Measurements from ENCODE around the gene FAT3.

The FAT3 gene

GRCh38 chr11:92266806-92267205 lies 42.2 kb downstream of the FAT3 start:
- ATAC-seq = no peak
- TF ChIP-seq, protein P1, sequence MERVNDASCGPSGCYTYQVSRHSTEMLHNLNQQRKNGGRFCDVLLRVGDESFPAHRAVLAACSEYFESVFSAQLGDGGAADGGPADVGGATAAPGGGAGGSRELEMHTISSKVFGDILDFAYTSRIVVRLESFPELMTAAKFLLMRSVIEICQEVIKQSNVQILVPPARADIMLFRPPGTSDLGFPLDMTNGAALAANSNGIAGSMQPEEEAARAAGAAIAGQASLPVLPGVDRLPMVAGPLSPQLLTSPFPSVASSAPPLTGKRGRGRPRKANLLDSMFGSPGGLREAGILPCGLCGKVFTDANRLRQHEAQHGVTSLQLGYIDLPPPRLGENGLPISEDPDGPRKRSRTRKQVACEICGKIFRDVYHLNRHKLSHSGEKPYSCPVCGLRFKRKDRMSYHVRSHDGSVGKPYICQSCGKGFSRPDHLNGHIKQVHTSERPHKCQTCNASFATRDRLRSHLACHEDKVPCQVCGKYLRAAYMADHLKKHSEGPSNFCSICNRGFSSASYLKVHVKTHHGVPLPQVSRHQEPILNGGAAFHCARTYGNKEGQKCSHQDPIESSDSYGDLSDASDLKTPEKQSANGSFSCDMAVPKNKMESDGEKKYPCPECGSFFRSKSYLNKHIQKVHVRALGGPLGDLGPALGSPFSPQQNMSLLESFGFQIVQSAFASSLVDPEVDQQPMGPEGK (CRISPR knock-in tag; IDR thresholded peaks at IDR 0.05; ENCODE audit: borderline replicate concordance) = no peak
- TF ChIP-seq ISL1 (CRISPR knock-in tag; IDR thresholded peaks at IDR 0.05) = peak; percentile 44

GRCh38 chr11:92267278-92267677 lies 42.7 kb downstream of the FAT3 start:
- no peak for TF ChIP-seq ZNF565 (CRISPR knock-in tag; conservative IDR thresholded peaks at IDR 0.05; ENCODE audit: low read depth)
- no peak for TF ChIP-seq RARB (CRISPR knock-in tag; IDR thresholded peaks at IDR 0.05)
- no peak for TF ChIP-seq PPARA (CRISPR knock-in tag; IDR thresholded peaks at IDR 0.05; ENCODE audit: borderline replicate concordance)
- TF ChIP-seq BACH2 (CRISPR knock-in tag; IDR thresholded peaks at IDR 0.05; ENCODE audit: borderline replicate concordance) = no peak
- TF ChIP-seq TOX (CRISPR knock-in tag; IDR thresholded peaks at IDR 0.05; ENCODE audit: borderline replicate concordance) = no peak
- no peak for TF ChIP-seq ARNTL (CRISPR knock-in tag; IDR thresholded peaks at IDR 0.05; ENCODE audit: borderline replicate concordance, low read depth)
- no peak for TF ChIP-seq CREB5 (CRISPR knock-in tag; IDR thresholded peaks at IDR 0.05; ENCODE audit: low read depth)
- no peak for TF ChIP-seq ZFP30 (CRISPR knock-in tag; IDR thresholded peaks at IDR 0.05)
- TF ChIP-seq OSR1 (CRISPR knock-in tag; IDR thresholded peaks at IDR 0.05) = no peak
- TF ChIP-seq, protein P1 (CRISPR knock-in tag; IDR thresholded peaks at IDR 0.05; ENCODE audit: borderline replicate concordance) = no peak
- no peak for ATAC-seq

- 0 out of 2 replicates have a peak, but pooled peaks have one; percentile 34 for TF ChIP-seq ISL1 (CRISPR knock-in tag; IDR thresholded peaks at IDR 0.05)
- TF ChIP-seq TCF4 (CRISPR knock-in tag; IDR thresholded peaks at IDR 0.05; ENCODE audit: borderline replicate concordance) = no peak
- ATAC-seq = no peak
These were observed 43.4 kb downstream of the FAT3 start for GRCh38 chr11:92267968-92268367.

- no peak for ATAC-seq
- TF ChIP-seq CSDC2 (CRISPR knock-in tag; IDR thresholded peaks at IDR 0.05) (no peak), ARNTL (CRISPR knock-in tag; IDR thresholded peaks at IDR 0.05; ENCODE audit: borderline replicate concordance, low read depth) (no peak), ISL1 (CRISPR knock-in tag; IDR thresholded peaks at IDR 0.05) (no peak), ZNF70 (CRISPR knock-in tag; IDR thresholded peaks at IDR 0.05) (no peak), OSR1 (CRISPR knock-in tag; IDR thresholded peaks at IDR 0.05) (no peak), CSRNP3 (CRISPR knock-in tag; IDR thresholded peaks at IDR 0.05) (no peak), PPARA (CRISPR knock-in tag; IDR thresholded peaks at IDR 0.05; ENCODE audit: borderline replicate concordance) (no peak), ZC3H10 (CRISPR knock-in tag; IDR thresholded peaks at IDR 0.05) (no peak), RARB (CRISPR knock-in tag; IDR thresholded peaks at IDR 0.05) (no peak), ZFP3 (CRISPR knock-in tag; IDR thresholded peaks at IDR 0.05) (no peak)
- TF ChIP-seq, protein P1 (CRISPR knock-in tag; IDR thresholded peaks at IDR 0.05; ENCODE audit: borderline replicate concordance) = no peak
- TF ChIP-seq, protein P2, sequence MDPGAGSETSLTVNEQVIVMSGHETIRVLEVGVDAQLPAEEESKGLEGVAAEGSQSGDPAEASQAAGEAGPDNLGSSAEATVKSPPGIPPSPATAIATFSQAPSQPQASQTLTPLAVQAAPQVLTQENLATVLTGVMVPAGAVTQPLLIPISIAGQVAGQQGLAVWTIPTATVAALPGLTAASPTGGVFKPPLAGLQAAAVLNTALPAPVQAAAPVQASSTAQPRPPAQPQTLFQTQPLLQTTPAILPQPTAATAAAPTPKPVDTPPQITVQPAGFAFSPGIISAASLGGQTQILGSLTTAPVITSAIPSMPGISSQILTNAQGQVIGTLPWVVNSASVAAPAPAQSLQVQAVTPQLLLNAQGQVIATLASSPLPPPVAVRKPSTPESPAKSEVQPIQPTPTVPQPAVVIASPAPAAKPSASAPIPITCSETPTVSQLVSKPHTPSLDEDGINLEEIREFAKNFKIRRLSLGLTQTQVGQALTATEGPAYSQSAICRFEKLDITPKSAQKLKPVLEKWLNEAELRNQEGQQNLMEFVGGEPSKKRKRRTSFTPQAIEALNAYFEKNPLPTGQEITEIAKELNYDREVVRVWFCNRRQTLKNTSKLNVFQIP (CRISPR knock-in tag; IDR thresholded peaks at IDR 0.05; ENCODE audit: borderline replicate concordance, low read depth) = no peak
- TF ChIP-seq, protein P3, sequence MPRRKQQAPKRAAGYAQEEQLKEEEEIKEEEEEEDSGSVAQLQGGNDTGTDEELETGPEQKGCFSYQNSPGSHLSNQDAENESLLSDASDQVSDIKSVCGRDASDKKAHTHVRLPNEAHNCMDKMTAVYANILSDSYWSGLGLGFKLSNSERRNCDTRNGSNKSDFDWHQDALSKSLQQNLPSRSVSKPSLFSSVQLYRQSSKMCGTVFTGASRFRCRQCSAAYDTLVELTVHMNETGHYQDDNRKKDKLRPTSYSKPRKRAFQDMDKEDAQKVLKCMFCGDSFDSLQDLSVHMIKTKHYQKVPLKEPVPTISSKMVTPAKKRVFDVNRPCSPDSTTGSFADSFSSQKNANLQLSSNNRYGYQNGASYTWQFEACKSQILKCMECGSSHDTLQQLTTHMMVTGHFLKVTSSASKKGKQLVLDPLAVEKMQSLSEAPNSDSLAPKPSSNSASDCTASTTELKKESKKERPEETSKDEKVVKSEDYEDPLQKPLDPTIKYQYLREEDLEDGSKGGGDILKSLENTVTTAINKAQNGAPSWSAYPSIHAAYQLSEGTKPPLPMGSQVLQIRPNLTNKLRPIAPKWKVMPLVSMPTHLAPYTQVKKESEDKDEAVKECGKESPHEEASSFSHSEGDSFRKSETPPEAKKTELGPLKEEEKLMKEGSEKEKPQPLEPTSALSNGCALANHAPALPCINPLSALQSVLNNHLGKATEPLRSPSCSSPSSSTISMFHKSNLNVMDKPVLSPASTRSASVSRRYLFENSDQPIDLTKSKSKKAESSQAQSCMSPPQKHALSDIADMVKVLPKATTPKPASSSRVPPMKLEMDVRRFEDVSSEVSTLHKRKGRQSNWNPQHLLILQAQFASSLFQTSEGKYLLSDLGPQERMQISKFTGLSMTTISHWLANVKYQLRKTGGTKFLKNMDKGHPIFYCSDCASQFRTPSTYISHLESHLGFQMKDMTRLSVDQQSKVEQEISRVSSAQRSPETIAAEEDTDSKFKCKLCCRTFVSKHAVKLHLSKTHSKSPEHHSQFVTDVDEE (CRISPR knock-in tag; IDR thresholded peaks at IDR 0.05) = no peak
These were observed 43.9 kb downstream of the FAT3 start for GRCh38 chr11:92268546-92268945.

All from SK-N-SH treated with all-trans-retinoic acid at 6 μM for 48 hours (cell line).